Measurements from ENCODE around the gene ID1. TPM values are rescaled to one million over a fixed set of nuclear protein-coding genes. Genes with fewer than 3 reads are reported as not detected.

The ID1 gene
- total and polyA plus RNA-seq, 2 of the 13 experiments (the other 11 are each of a cell fraction or from before 2014, with no cell fraction given) = 320 to 419 TPM

GRCh38 chr20:31594002-31594557, 11.0 kb upstream of the ID1 start (continued):
- TF ChIP-seq ZBTB10 (CRISPR knock-in tag; IDR thresholded peaks at IDR 0.05; ENCODE audit: borderline replicate concordance) (no peak), ZNF513 (CRISPR knock-in tag; conservative IDR thresholded peaks at IDR 0.05) (no peak), TAF1 (CRISPR knock-in tag; IDR thresholded peaks at IDR 0.05) (no peak), DMAP1 (CRISPR knock-in tag; IDR thresholded peaks at IDR 0.05) (peak; percentile 12; the same call in 1 of the 2 replicates), ZIK1 (CRISPR knock-in tag; IDR thresholded peaks at IDR 0.05; ENCODE audit: borderline replicate concordance, low read depth) (no peak), TCF12 (IDR thresholded peaks at IDR 0.05) (no peak), TCF12 (CRISPR knock-in tag; IDR thresholded peaks at IDR 0.05) (no peak), ZNF414 (CRISPR knock-in tag; IDR thresholded peaks at IDR 0.05) (no peak), TBL1XR1 (IDR thresholded peaks at IDR 0.05; ENCODE audit: borderline replicate concordance, low read length, partially characterized antibody) (no peak), MLX (CRISPR knock-in tag; IDR thresholded peaks at IDR 0.05) (no peak), CCAR2 (optimal IDR thresholded peaks at IDR 0.05; ENCODE audit: low read depth, low read length) (peak; percentile 46), REPIN1 (CRISPR knock-in tag; IDR thresholded peaks at IDR 0.05; ENCODE audit: borderline replicate concordance, low read depth) (no peak), NCOR1 (IDR thresholded peaks at IDR 0.05; ENCODE audit: borderline replicate concordance, low read length) (no peak), ZNF772 (CRISPR knock-in tag; IDR thresholded peaks at IDR 0.05) (no peak; the same call in 1 of the 2 replicates), DPF2 (CRISPR knock-in tag; IDR thresholded peaks at IDR 0.05; ENCODE audit: borderline replicate concordance, low read depth) (no peak), FOXJ3 (CRISPR knock-in tag; IDR thresholded peaks at IDR 0.05; ENCODE audit: borderline replicate concordance) (no peak), ZZZ3 (CRISPR knock-in tag; IDR thresholded peaks at IDR 0.05; ENCODE audit: borderline replicate concordance) (0 out of 2 replicates have a peak, but pooled peaks have one; percentile 73), PRDM10 (CRISPR knock-in tag; IDR thresholded peaks at IDR 0.05; ENCODE audit: low read depth) (no peak), MAF1 (CRISPR knock-in tag; IDR thresholded peaks at IDR 0.05; ENCODE audit: borderline replicate concordance) (no peak), ZNF672 (CRISPR knock-in tag; IDR thresholded peaks at IDR 0.05) (no peak), ZSCAN29 (CRISPR knock-in tag; conservative IDR thresholded peaks at IDR 0.05) (no peak), SIX4 (CRISPR knock-in tag; IDR thresholded peaks at IDR 0.05) (no peak)

Measured in HepG2 (cell line).